AG09309 (cell line): Measurements from ENCODE around the gene ZNF385B.

Experiments used
- DNase-seq: peaks from one replicate; pipeline ENCODE4 v3.0.0-alpha.2; 2010; ENCODE audit warnings: low read depth
- H3K4me3 ChIP-seq: 2 replicates; pipeline ENCODE4 v1.5.1; 2011; ENCODE audit warnings: mild to moderate bottlenecking, low read depth, low read length, moderate library complexity; ENCODE audit not compliant: control insufficient read depth
- CTCF ChIP-seq: IDR thresholded peaks from 2 replicates; pipeline ENCODE4 v1.5.1; 2011; ENCODE audit warnings: mild to moderate bottlenecking, low read depth, low read length, inconsistent platforms; ENCODE audit not compliant: insufficient read depth, control insufficient read depth; ENCODE audit errors: missing control alignments

ZNF385B gene

GRCh38 chr2:179796213-179797007, 65.0 kb downstream of the ZNF385B start:
- TF ChIP-seq CTCF, result no peak
- no peak for DNase-seq
- H3K4me3 ChIP-seq, result no peak overlapping the region

- no peak overlapping the region for H3K4me3 ChIP-seq
- no peak for DNase-seq
- no peak for TF ChIP-seq CTCF
Measured at GRCh38 chr2:179793902-179794301, 67.5 kb downstream of the ZNF385B start.

- TF ChIP-seq CTCF, result no peak
- no peak for DNase-seq
- no peak overlapping the region for H3K4me3 ChIP-seq
Measured at GRCh38 chr2:179793238-179793637, 68.2 kb downstream of the ZNF385B start.

- no peak overlapping the region for H3K4me3 ChIP-seq
- TF ChIP-seq CTCF, result no peak
- DNase-seq, result no peak
Measured at GRCh38 chr2:179790235-179791217, 70.9 kb downstream of the ZNF385B start.

GRCh38 chr2:179788104-179788503, 73.3 kb downstream of the ZNF385B start:
- H3K4me3 ChIP-seq, result no peak overlapping the region
- DNase-seq, result no peak
- TF ChIP-seq CTCF, result no peak

- no peak for DNase-seq
- no peak overlapping the region for H3K4me3 ChIP-seq
- TF ChIP-seq CTCF, result no peak
Measured at GRCh38 chr2:179787601-179788000, 73.8 kb downstream of the ZNF385B start.
